HG03378 (cell line): ENCODE results near the gene MXD4.

Experiments used
- ATAC-seq: cut with Tn5 transposase; IDR thresholded peaks from one replicate; pipeline ENCODE4 v1.9.1; 2021; ENCODE audit warnings: mild to moderate bottlenecking, moderate library complexity; ENCODE audit not compliant: unreplicated experiment

Gene MXD4

GRCh38 chr4:2253160-2254084, 8.5 kb downstream of the MXD4 start:
- no peak for ATAC-seq

- no peak for ATAC-seq
Observed at GRCh38 chr4:2252530-2253091, 9.3 kb downstream of the MXD4 start.

- ATAC-seq: no peak
Observed at GRCh38 chr4:2251795-2252529, 9.9 kb downstream of the MXD4 start.

GRCh38 chr4:2251073-2251794, 10.7 kb downstream of the MXD4 start:
- no peak for ATAC-seq

GRCh38 chr4:2250357-2251072, 11.4 kb downstream of the MXD4 start:
- ATAC-seq: no peak

- ATAC-seq: no peak
Observed at GRCh38 chr4:2249526-2250356, 12.2 kb downstream of the MXD4 start.

- no peak for ATAC-seq
Observed at GRCh38 chr4:2248821-2249261, 13.1 kb downstream of the MXD4 start.

GRCh38 chr4:2248044-2248780, 13.7 kb downstream of the MXD4 start:
- ATAC-seq: no peak

GRCh38 chr4:2247128-2248043, 14.5 kb downstream of the MXD4 start:
- no peak for ATAC-seq

GRCh38 chr4:2246384-2247127, 15.4 kb downstream of the MXD4 start:
- no peak for ATAC-seq

- no peak for ATAC-seq
Observed at GRCh38 chr4:2245787-2246275, 16.1 kb downstream of the MXD4 start.

- no peak for ATAC-seq
Observed at GRCh38 chr4:2245057-2245786, 16.7 kb downstream of the MXD4 start.

GRCh38 chr4:2243681-2244380, 18.1 kb downstream of the MXD4 start:
- no peak for ATAC-seq

GRCh38 chr4:2241410-2242353, 20.2 kb downstream of the MXD4 start, which contains the start of the genes HAUS3 and POLN:
TSS of gene HAUS3 (minus strand) at chr4:2242121. CDS start at chr4:2240946, 1,175 bp downstream.
TSS of gene POLN (minus strand) at chr4:2242121. CDS start at chr4:2229231, 12,890 bp downstream.
- ATAC-seq: peak; percentile 66
